ENCODE results near the gene GRAMD2A. TPM values are rescaled to one million over a fixed set of nuclear protein-coding genes. Genes with fewer than 3 reads are reported as not detected.

Gene GRAMD2A
- total and polyA plus RNA-seq, 10 of the 15 experiments (the other 5 are each of a cell fraction or from before 2014, with no cell fraction given), result 0.02 to 0.35 TPM; not detected in 8

DNA sequence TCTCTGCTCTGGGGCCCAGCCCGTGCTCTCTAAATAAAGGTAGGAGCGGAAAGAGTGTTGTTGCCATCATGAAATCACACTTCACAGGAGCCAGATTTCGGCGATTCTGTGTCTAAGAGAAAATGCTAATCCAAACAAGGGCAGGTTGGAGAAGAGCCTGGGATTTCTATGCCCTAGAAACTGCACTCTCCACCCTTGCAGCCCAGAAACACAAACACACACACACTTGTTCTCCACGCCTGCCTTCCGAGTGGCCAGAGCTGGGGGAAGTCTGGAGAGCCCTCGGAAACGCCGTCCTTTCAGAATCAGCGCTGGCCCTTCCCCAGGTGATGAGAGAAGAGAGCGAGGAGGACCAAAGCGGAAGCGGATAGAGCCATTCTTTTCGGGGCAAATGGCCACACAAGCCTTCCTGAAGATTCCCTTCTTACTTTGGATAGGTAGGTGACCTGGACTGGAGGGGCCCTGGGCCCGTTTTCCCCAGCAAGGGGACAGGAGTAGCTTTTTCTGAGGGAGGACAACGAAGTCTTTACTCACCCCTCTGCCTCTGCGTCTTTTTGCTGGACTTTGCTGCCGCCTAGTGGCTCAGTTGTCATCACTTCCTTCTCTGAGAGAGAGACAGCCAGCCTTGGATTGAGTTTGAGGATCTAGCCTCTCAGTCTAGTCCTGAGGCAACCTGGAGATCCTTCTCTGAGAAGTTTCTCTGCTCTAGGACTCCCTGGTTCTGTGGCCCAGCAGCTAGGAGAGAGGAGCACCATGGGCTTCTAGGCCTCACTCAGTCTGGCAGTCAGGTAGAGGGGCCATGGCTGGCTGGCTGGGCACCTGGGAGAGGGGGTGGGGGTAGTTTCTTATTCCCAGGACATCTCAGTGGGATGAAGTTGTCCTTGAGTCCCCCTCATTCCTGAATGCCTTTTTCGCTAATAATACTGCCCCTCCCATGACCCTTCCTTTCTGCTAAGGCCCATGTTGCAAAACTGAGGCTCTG is 41.7 kb downstream of the GRAMD2A start (continued):
- TF ChIP-seq, protein P1, sequence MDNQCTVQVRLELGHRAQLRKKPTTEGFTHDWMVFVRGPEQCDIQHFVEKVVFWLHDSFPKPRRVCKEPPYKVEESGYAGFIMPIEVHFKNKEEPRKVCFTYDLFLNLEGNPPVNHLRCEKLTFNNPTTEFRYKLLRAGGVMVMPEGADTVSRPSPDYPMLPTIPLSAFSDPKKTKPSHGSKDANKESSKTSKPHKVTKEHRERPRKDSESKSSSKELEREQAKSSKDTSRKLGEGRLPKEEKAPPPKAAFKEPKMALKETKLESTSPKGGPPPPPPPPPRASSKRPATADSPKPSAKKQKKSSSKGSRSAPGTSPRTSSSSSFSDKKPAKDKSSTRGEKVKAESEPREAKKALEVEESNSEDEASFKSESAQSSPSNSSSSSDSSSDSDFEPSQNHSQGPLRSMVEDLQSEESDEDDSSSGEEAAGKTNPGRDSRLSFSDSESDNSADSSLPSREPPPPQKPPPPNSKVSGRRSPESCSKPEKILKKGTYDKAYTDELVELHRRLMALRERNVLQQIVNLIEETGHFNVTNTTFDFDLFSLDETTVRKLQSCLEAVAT (IDR thresholded peaks at IDR 0.05), result 0 out of 2 replicates have a peak, but pooled peaks have one; percentile 29
- TF ChIP-seq JUND (IDR thresholded peaks at IDR 0.05; ENCODE audit: low read depth, low read length) (no peak), ETV6 (conservative IDR thresholded peaks at IDR 0.05 in 1 of 2, IDR thresholded peaks at IDR 0.05 in 1 of 2; ENCODE audit: borderline replicate concordance in 1 of 2, low read depth in 1 of 2) (0 out of 4 replicates have a peak, but pooled peaks of 1 of the 2 experiments have one; percentile 20), IRF4 (IDR thresholded peaks at IDR 0.05; ENCODE audit: low read depth, low read length) (peak; percentile 37; the same call in 1 of the 2 replicates), TARDBP (IDR thresholded peaks at IDR 0.05; ENCODE audit: borderline replicate concordance) (no peak), KDM1A (IDR thresholded peaks at IDR 0.05; ENCODE audit: borderline replicate concordance) (no peak), GATAD2B (conservative IDR thresholded peaks at IDR 0.05; ENCODE audit: low read depth) (no peak), CHD4 (IDR thresholded peaks at IDR 0.05) (no peak), RELA (IDR thresholded peaks at IDR 0.05; ENCODE audit: borderline replicate concordance, partially characterized antibody) (peak; percentile 46), NFIC (IDR thresholded peaks at IDR 0.05; ENCODE audit: low read depth, low read length) (no peak), ZBED1 (IDR thresholded peaks at IDR 0.05; ENCODE audit: borderline replicate concordance) (no peak), SMARCA5 (IDR thresholded peaks at IDR 0.05) (peak; percentile 70; the same call in 1 of the 2 replicates), RUNX3 (IDR thresholded peaks at IDR 0.05; ENCODE audit: low read length) (no peak), RAD51 (IDR thresholded peaks at IDR 0.05) (no peak)
- TF ChIP-seq, protein P2, sequence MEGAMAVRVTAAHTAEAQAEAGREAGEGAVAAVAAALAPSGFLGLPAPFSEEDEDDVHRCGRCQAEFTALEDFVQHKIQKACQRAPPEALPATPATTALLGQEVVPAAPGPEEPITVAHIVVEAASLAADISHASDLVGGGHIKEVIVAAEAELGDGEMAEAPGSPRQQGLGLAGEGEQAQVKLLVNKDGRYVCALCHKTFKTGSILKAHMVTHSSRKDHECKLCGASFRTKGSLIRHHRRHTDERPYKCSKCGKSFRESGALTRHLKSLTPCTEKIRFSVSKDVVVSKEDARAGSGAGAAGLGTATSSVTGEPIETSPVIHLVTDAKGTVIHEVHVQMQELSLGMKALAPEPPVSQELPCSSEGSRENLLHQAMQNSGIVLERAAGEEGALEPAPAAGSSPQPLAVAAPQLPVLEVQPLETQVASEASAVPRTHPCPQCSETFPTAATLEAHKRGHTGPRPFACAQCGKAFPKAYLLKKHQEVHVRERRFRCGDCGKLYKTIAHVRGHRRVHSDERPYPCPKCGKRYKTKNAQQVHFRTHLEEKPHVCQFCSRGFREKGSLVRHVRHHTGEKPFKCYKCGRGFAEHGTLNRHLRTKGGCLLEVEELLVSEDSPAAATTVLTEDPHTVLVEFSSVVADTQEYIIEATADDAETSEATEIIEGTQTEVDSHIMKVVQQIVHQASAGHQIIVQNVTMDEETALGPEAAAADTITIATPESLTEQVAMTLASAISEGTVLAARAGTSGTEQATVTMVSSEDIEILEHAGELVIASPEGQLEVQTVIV (IDR thresholded peaks at IDR 0.05; ENCODE audit: borderline replicate concordance, partially characterized antibody), result no peak
- TF ChIP-seq, protein P3, sequence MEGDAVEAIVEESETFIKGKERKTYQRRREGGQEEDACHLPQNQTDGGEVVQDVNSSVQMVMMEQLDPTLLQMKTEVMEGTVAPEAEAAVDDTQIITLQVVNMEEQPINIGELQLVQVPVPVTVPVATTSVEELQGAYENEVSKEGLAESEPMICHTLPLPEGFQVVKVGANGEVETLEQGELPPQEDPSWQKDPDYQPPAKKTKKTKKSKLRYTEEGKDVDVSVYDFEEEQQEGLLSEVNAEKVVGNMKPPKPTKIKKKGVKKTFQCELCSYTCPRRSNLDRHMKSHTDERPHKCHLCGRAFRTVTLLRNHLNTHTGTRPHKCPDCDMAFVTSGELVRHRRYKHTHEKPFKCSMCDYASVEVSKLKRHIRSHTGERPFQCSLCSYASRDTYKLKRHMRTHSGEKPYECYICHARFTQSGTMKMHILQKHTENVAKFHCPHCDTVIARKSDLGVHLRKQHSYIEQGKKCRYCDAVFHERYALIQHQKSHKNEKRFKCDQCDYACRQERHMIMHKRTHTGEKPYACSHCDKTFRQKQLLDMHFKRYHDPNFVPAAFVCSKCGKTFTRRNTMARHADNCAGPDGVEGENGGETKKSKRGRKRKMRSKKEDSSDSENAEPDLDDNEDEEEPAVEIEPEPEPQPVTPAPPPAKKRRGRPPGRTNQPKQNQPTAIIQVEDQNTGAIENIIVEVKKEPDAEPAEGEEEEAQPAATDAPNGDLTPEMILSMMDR (IDR thresholded peaks at IDR 0.05 in 2 of 3, conservative IDR thresholded peaks at IDR 0.05 in 1 of 3; ENCODE audit: control insufficient read depth in 2 of 3, extremely low read depth in 1 of 3, insufficient read depth in 1 of 3, low read depth in 3 of 3, low read length in 3 of 3), result peak; percentile 88 to 96 (median 94)
- TF ChIP-seq, protein P4, sequence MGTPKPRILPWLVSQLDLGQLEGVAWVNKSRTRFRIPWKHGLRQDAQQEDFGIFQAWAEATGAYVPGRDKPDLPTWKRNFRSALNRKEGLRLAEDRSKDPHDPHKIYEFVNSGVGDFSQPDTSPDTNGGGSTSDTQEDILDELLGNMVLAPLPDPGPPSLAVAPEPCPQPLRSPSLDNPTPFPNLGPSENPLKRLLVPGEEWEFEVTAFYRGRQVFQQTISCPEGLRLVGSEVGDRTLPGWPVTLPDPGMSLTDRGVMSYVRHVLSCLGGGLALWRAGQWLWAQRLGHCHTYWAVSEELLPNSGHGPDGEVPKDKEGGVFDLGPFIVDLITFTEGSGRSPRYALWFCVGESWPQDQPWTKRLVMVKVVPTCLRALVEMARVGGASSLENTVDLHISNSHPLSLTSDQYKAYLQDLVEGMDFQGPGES (IDR thresholded peaks at IDR 0.05), result no peak
- TF ChIP-seq, protein P5, sequence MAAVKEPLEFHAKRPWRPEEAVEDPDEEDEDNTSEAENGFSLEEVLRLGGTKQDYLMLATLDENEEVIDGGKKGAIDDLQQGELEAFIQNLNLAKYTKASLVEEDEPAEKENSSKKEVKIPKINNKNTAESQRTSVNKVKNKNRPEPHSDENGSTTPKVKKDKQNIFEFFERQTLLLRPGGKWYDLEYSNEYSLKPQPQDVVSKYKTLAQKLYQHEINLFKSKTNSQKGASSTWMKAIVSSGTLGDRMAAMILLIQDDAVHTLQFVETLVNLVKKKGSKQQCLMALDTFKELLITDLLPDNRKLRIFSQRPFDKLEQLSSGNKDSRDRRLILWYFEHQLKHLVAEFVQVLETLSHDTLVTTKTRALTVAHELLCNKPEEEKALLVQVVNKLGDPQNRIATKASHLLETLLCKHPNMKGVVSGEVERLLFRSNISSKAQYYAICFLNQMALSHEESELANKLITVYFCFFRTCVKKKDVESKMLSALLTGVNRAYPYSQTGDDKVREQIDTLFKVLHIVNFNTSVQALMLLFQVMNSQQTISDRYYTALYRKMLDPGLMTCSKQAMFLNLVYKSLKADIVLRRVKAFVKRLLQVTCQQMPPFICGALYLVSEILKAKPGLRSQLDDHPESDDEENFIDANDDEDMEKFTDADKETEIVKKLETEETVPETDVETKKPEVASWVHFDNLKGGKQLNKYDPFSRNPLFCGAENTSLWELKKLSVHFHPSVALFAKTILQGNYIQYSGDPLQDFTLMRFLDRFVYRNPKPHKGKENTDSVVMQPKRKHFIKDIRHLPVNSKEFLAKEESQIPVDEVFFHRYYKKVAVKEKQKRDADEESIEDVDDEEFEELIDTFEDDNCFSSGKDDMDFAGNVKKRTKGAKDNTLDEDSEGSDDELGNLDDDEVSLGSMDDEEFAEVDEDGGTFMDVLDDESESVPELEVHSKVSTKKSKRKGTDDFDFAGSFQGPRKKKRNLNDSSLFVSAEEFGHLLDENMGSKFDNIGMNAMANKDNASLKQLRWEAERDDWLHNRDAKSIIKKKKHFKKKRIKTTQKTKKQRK (IDR thresholded peaks at IDR 0.05; ENCODE audit: low read depth, low read length), result no peak
